Stimulated activated CD8-positive, alpha-beta memory T cell treated with anti-CD3 and anti-CD28 coated beads, Interleukin-7, amount 100 ng/mL, for 4 hours (primary cell): ENCODE measurements around the gene POU4F1.

ENCODE experiments used
- DNase-seq, 2 donors: peaks; one replicate each; pipeline ENCODE4 v3.0.0-alpha.2; 2020; ENCODE audit warnings: low read depth in 2 of 2

POU4F1 gene

GRCh38 chr13:78592584-78592983 is 10.8 kb downstream of the POU4F1 start:
- no peak for DNase-seq

DNA sequence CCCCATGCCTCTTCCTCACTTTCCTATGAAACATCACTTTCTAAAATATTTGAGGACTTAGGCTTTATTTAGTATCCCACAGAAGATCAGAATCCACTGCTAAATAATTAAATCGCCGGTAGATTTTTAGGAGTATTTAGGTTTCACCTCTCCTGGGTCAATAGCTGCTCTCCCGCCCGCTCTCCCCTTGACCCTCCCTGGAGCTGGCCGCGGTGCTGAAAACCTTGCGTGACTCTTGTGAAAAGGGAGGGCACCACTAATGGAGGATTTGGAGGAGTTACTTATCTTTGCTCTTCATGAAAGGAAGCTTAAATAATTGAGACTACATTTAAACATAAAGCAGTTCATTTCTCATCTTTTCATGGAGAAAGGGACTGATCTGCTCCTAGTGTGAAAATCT is 14.1 kb downstream of the POU4F1 start:
- no peak for DNase-seq

DNA sequence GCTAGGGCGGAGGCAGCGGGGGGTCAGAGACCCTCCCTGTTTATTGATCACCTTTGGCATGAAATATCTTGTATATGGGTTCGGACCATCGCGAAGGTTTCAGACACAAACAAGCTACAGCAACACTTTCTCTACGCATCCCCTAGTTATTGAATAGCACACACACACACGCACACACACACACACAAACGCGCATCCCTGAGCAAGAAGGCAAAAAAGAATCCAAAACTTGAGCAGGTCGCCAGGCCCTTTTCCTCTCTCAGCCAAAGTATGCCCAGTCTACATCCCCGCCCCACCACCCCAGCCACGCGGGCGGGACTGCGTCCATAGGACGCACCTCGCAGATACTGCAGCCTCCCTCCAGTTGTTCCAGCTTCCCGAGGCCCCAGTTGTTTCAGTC is 16.0 kb downstream of the POU4F1 start:
- DNase-seq = no peak

DNA sequence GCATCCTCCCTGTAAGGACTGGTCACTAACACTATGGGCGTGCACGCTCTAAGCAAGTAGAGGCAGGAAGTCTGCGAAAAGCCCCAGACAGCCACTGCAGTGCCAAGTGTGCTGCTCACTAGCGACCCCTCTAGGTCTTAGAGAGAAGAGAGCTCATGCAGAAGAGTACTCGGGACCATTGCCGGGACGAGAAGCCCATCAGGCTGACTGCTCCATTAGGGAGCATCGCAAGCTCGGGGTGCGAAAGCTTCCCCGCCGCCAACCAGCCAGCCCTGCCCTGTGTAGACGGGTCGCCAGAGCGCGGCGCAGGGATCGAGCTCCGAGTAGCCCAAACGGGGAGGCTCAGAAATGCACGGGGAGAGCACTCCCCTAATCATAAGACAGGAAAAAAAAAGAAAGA is 16.6 kb downstream of the POU4F1 start:
- DNase-seq = no peak

DNA sequence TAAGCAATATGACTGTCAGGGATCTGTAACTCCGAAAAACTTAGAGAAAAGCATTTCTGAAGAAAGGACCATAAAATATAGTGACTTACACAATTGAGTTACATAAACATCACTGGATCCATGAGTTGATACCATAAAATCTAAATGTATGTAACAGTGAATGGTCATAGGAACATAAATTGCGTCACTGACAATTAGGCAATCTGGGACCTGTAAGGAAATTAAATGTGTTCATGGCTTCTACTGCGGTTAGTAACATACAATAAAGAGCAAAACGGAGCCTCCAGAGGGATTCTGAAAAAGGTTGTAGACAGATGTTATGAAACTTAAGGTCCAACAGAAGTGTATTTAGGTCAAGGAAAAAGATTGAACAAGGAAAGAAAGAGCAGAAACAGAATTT is 27.1 kb downstream of the POU4F1 start:
- no peak for DNase-seq

DNA sequence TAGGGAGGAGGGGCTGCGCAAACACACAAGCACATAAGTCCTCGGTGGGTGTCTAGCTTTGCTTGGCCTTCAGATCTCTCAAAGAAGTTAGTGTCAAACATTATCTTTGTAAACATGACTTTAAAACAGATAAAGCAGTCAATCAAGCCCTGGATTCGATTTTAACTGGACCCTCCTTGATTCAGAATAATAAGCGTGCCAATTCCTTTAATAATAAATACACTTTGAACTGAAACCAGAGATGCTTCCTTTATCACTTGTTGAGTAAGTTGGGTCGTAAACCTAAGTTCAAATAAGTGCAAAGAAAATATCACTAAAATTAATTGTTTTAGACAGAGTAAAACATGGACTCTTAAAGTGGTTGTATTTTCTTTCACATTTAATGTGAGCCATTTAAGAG is 30.9 kb downstream of the POU4F1 start:
- no peak for DNase-seq

GRCh38 chr13:78569029-78569428 is 34.3 kb downstream of the POU4F1 start:
- no peak for DNase-seq

DNA sequence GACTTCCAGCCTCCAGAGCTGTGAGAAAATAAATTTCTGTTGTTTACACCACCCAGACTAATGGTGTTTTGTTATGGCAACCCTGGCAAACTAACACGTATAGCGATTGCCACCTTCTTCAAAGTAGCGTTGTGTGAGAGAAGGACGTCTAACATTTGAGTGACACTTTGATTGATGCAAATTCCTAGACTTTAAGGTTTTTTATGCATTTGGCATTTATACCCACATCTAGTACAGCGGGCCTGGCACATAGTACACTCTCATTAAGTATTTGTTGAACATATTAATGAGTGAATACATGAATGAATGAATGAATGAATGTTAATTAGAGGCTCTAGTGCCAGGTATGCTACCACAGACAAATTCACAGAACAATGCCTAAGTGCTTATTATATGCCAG is 36.7 kb downstream of the POU4F1 start:
- no peak for DNase-seq

DNA sequence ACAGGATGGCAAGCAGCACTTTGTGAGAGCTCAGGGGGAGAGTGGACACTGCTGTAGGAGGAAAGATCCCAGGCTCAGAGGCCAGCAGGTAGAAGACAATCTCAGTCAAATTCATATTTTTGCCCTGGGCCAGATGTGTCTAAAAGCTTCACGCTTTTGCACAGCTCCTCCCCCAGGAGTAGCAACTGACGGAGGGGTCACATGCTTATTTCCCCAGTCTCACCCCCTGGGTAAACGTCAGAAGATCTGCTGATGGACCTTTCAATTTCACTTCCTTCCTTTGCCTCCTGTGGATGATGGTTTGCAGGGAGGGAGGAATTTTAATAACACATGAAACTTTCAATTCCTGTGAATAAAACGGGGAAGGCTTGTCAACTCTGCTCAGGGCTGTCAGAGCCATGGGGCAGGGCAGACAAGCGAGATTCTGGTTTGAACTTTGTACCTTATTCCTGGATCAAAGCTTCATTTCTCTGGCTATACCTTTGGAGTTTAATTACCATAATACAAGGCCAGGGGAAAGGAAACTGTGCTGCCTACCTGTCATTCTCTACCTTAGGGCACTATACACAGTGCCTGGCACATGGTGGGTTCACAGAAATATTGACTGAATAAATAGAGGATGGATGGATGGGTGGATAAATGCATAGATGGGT is 41.0 kb downstream of the POU4F1 start:
- DNase-seq = no peak
